M059J (cell line): ENCODE measurements around the gene FCGR1A. TPM values are rescaled to one million over a fixed set of nuclear protein-coding genes. Genes with fewer than 3 reads are reported as not detected.
"Not testable (repeated sequence)": the region's sequence is repeated elsewhere in the genome, so short reads cannot be mapped to it uniquely, and the experiment has no call there.

ENCODE experiments used
- DNase-seq: peaks from one replicate; pipeline ENCODE4 v3.0.0-alpha.2; 2012; ENCODE audit warnings: low read depth
- total RNA-seq: library from RNA; depleted of rRNA; stranded (reverse); fragments of >200 nt; shearing (Covaris generic); gene quantifications from 2 replicates; pipeline ENCODE4 v1.2.3, GENCODE V29; 2014; rRNA removed

The FCGR1A gene
- total RNA-seq = not detected in 2 replicates

GRCh38 chr1:149782600-149782999 is at the start of gene FCGR1A:
TSS of gene FCGR1A (plus strand) at chr1:149782694. CDS start at chr1:149782744, 50 bp downstream.
- DNase-seq = not testable (repeated sequence)

DNA sequence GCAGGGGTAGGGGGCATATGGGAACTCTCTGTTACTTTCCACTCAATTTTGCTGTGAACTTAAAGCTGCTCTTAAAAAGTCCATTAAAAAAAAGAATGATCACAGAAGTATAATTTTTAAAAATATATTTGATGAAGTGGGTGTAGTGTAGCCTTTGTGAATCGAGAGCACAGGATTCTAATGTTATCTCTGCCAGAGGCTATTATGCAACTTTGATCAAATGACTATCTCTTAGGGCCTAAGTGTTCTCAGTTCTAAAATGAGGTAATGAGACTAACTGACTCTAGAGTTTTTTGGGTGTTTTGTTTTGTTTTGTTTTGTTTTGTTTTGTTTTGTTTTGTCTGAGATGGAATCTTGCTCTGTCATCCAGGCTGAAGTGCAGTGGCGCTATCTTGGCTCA is 49.7 kb upstream of the FCGR1A start:
- DNase-seq = not testable (repeated sequence)

GRCh38 chr1:149734692-149735091 is 47.8 kb upstream of the FCGR1A start:
- DNase-seq = not testable (repeated sequence)

DNA sequence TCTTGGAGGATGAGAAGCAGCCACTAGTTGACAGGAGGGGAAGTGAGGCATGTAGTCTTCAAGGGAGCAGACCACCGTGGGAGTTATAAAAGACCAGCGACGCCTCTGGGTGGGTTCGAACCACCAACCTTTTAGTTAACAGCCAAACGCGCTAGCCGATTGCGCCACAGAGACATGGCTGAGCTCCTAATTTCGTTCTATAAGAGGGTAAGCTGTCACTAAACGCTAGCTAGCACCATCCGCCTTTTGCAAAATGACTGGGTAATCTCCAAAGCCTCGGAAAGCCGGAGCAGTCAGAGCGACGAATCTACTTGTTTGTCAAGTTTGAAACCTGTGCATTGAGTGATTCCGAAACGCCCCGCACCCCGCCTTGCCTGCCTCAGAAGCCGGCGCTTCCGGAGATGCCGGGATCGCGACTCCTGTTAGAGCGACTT is 42.3 kb upstream of the FCGR1A start:
- not testable (repeated sequence) for DNase-seq

DNA sequence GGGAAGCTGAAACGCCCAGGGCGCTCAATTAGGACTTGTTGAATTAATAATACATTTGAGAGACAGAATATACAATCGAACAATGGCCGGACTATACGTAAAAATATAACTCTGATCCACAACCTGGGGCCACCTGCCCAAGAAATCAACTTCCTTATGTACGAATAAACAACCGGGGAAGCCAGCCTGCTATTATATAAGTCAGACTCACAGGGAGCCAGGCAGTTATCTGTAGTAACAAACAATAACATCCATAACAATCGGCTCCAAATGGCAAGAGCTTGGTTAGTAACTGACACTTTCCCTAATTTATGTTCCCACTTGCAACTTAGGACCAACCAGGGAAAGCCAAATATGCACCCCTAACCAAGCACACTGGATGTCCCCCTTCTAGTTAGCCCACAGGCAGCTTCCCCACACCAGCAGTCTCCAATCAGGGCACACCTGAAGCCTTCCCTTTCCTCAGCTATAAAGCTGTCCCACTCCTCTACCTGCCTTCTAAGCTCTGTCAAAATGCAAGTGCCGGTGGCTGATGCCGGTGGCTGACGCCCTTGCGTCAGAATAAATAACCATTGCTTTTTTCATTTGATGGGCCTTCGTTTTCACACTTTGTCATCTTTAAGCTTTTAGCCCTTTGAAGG is 41.8 kb upstream of the FCGR1A start:
- DNase-seq = not testable (repeated sequence)

DNA sequence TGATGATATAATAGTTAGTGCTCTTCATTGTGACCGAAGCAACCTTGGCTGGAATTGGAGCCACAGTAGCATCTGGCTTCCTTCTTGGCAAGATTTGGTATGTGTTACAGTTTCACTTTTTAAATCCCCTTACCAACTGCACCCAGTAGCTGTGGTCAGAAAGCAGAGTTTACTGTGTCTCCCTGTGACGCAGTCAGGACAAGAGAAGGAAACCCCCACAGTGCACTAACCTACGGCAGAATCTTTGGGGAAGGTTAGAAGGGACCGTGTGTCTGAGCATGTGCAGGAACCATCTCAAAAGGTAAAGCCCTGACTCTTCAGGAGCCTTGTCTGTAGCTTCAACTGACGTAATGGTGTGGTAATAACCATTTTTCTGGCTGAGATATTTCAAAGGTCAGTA is 40.6 kb upstream of the FCGR1A start:
- DNase-seq = not testable (repeated sequence)

DNA sequence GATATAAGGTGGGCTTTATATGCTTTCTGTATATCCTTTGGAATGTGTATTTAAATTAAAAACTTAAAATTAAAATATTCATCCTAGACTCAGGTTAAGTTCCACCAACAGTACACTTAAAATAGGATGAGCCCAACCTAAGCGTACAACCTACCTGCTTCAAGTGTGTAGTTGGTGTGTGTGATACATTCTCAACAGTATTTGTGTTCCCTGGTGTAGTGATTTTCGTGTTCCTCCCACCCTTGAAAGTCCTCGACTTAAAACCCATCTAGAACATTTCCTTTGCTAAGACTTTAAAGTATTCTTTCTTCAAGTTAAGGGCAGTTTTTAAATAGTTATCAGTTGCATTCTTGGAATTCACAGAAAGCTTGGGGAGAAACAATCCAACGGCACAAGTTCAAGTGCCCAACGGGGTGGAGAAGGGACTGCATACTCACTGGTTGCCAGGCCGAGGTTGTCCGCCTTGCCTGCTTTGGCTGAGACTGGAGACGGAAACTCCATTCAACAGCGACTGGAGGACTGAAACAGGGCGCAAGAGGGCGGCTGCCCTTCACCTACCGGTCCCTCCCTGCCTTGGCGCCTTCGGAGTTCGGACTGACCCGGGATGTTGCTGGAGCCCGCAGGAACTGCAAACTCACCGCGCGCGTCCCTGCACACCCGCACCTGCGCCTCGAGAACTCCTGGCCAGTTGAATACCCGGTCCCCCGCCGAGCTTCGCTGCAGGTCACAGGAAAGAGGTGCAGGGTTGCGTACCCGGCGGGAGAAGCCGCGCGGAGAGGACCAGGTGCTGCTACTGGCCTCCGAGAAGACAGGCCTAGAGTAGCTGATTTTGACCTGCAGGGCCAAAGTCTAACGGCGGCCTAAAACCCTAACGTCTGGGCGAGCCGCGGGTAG is 35.8 kb upstream of the FCGR1A start:
- not testable (repeated sequence) for DNase-seq

DNA sequence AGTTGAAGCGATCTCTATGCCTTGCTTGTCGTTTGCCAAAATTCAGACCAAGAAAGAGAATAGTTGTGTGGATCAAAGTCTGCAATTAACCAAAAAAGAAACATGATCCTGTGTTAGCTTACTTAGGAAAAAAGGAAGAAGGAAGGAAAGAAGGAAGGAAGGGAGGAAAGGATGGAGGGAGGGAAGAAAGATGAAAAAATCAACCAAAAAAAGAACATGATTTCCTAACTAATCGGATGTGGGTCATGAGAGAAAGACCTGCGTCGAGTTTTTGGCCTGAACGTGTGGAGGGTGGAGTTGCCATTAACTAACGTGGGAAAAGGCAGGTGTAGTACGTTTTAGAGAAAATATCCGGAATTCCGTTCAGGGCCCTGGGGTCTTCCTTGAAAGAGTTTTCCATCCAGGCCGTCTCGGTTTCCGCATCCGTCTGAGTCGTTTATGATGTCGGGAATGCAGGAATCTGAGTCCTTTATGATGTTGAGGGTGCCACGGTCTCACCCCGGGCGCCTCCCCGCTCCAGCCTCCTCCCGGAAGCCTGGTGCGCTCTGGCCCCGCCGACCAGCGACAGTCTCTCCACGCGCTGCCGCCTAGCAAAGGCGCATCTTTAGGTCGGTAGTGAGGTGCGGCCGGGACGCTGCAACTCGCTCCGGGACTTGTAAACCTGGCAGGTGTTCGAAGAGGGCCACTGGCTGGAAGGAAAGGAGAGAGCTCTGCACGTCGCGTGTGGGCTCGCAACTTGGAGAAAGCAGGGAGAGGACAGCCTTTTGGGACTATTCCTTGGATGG is 34.9 kb upstream of the FCGR1A start:
- DNase-seq = not testable (repeated sequence)

GRCh38 chr1:149748144-149748500 is 34.4 kb upstream of the FCGR1A start:
- DNase-seq = not testable (repeated sequence)

DNA sequence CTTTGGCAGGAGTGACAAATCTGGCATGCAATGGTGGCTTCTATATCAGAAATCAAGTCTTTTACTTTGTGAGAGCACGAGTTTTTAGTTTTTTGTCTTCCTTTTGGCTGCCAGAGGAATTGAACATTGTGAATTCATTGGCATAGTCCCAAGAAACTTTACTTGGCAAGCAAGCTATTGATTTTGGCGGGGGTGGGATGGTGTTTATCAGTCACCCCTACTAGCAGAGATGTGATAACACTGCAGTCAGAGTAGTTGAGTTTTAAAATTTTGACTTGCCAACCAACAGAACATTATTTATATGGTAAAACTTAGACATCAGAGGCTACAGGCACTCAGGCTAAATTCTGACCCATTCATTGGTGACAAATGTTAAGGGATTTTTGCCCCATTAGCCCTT is 31.9 kb upstream of the FCGR1A start:
- not testable (repeated sequence) for DNase-seq

DNA sequence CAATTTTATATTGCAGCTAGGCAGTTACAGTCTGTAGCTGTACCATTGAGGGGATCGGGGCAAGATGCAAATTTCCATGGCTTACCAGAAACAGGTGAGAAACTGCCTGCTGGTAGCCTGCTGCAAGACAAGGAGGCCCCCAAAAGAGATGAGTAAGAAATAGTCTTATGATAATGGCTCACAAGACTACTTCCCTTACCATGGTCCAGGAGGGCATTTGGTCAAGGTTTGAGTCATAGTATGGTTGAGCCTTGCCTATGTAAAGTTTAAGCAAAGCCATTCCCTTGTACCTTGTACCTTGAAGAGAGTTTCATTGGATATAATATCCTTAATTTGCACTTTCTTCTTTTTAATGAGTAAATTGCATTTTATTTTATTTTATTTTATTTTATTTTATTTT is 30.3 kb upstream of the FCGR1A start:
- not testable (repeated sequence) for DNase-seq

DNA sequence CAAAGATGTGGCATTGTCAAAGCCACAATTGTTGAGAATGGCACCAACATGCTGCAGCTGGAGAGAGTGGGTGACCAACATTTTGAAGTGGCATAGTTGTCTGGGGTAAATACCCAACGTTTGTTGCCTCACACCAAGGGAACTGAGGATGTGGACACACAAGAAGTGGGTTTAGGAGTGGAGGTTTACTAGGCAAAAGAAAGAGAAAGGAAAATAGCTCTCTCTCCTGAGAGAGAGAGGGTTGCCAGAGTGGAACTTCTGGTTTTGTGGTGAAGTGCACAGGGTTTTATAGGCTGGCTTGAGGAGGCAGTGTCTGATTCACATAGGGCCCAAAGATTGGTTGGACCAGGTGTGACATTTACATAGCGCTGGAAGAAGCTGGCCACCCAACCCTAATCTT is 29.0 kb upstream of the FCGR1A start:
- not testable (repeated sequence) for DNase-seq

DNA sequence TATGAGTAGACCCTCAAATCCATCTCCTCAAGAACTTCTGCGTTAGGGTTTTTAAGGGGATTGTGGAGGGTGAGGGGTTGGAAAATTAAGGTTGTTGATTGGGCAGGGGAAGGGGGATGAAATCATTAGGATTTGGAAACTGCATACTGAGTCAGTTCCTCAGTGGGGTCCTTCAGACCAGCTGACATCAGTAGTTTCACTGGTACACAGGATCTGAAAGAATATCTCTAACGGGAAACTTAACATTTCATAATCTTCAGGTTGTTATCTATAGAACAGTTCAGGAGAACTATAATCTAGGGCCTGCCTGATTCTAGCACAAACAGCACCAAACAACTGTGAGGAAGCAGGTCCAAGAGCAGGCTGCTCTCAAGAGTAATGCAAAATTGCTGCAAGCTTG is 27.2 kb upstream of the FCGR1A start:
- not testable (repeated sequence) for DNase-seq

- not testable (repeated sequence) for DNase-seq
Measured at GRCh38 chr1:149762294-149762693, 20.2 kb upstream of the FCGR1A start.

- not testable (repeated sequence) for DNase-seq
Measured at GRCh38 chr1:149764087-149764800, 18.2 kb upstream of the FCGR1A start.

GRCh38 chr1:149766241-149766640 is 16.3 kb upstream of the FCGR1A start:
- not testable (repeated sequence) for DNase-seq

DNA sequence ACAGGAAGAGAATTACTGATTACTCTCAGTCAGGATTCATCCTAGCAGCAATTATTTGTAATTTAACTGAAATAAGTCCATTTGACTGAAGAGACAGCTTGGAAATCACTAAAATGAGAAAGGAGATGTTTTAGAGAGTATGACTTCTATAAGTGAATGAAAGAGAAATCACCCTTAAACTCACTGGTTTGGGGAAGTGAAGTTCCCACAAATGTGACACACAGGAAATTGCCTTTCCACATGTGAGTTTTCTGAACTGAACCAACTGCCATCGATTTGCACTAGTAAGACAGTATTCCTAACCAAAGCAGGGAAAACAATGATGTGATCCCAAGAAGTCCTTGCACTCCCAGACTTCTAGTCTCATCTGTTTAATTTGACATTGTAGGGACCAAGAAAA is 13.3 kb upstream of the FCGR1A start:
- DNase-seq = not testable (repeated sequence)

DNA sequence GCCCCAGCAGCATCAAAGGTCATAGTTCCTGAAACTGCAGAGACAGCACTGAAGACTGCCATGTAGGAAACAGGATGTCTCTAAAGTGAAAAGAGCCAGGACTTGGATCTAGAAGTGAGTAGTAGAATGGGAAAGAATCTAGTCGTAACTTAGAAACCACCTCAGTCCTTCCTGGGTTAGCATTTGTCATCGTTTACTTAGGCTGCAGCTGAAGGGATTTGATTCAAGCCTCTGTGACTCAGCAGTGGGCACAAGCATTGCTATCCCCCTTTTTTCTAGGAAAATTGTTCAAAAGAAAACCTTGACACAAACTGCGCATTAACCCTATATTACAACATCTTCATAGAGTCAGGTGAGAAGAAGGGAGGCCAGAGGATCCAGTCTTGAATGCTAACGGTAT is 11.8 kb upstream of the FCGR1A start:
- not testable (repeated sequence) for DNase-seq

DNA sequence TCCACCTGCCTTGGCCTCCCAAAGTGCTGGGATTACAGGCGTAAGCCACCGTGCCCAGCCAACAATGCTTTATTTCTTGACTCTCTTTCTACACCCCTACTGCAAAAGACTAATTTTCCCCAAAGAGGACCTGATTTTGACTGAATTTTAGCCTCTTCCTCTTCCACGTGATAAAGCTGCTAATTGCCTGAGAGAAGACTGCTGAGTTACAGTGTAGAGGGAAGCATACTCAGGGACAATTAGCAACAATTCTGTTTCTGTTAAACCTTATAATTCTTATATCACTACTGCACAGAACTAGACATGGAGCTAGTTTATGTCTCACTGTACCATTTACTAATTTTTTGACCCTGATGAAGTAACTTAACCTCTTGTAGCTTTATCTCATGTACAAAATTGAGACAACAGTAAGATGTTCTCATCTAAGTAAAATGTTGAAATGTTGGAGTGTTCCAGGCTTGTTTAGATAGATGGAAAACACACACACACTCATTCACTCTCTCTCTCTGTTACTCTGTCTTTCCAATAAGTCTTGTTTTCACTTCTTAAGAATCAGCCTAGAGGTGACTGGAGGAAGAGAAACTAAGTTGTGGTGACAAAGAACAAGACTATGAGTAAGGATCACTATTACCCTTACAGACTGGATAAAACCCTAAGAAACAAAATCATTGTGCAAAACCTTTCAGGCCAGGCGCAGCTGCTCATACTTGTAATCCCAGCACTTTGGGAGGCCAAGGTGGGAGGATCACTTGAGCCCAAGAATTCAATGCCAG is 10.7 kb upstream of the FCGR1A start:
- DNase-seq = not testable (repeated sequence)

DNA sequence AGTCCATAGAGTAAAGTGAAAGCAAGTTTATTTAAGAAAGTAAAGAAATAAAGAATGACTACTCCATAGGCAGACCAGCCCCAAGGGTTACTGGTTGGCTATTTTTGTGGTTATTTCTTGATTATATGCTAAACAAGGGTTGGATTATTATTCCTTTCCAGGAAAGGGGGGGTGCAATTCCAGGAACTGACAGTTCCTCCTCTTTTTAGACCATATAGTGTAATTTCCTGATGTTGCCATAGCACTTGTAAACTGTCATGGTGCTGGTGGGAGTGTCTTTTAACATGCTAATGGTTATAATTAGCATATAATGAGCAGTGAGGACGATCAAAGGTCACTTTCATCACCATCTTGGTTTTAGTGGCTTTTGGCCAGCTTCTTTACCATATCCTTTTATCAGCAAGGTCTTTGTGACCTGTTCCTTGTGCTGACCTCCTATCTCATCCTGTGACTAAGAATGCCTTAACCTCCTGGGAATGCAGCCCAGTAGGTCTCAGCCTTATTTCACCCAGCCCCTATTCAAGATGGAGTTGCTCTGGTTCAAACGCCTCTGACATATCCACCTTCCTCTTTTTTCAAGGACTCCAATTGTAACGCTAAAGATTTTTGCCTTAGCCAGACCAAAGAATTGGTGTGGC is 6.9 kb upstream of the FCGR1A start:
- not testable (repeated sequence) for DNase-seq
